GM21381 (cell line): ENCODE measurements around the gene PKN3.
"Not testable (repeated sequence)": the region's sequence is repeated elsewhere in the genome, so short reads cannot be mapped to it uniquely, and the experiment has no call there.

Experiments
- ATAC-seq: cut with Tn5 transposase; IDR thresholded peaks from one replicate; pipeline ENCODE4 v1.9.1; 2021; ENCODE audit warnings: mild to moderate bottlenecking, moderate library complexity; ENCODE audit not compliant: unreplicated experiment

PKN3 gene

DNA sequence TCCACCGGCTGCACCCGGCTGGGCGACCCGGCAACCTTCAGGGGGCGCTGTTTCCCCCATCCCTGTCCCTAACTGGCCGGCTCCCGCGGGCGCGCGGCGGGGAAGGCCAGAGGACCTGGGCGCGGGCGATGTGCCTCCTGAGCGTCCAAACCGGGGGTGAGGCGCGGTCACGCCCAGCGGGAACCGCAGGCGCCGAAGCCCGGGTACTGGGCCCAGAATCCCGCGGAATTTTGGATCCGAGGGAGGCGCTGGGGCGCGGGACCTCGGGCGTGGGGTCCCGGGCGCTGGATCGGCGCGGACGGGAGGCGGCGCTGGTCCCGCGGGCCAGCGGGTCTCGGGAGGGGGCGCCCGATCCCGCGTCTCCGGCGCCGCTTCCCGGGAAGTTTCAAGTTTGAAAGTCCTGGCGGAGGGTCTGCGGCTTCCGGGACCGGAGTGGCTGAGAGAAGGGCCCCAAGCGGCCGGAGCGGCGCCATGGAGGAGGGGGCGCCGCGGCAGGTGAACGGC lies at the start of gene PKN3:
Gene PKN3 (plus strand): TSS at position 59 of the 504 bp plus-strand sequence. CDS start 413 bp downstream, at position 472.
- peak; percentile 71 for ATAC-seq

DNA sequence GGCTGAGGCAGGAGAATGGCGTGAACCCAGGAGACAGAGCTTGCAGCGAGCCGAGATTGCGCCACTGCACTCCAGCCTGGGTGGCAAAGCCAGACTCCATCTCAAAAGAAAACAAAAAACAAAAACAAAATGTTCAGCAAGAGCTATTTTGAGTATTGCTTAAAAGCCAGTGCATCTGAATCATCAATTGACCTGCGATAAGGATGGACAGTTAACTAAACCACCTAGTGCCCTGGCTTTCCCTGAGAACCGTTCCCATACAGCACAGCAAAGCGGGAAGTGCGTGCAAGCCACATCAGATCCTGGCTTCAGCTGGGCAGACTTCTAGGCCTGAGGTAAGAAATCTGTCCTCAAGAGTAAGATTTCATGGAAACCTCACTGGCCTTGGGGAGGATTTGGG lies 48.4 kb upstream of the PKN3 start:
- no peak for ATAC-seq

DNA sequence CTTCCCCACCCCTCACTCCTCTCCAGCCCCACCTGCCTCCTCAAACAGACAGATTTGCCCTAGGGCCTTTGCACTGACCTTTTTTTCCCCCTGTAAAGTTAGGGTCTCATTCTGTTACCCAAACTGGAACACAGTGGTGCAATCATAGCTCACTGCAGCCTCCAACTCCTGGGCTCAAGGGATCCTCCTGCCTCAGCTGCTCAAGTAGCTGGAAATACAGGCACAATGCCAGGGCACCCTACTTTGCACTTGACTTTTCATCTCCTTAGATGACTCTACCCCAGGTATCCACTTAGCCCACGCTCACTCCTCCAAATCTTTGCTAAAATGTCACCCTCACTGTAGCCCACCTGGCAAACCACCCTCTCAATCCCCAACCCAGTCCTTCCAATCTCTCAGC lies 47.8 kb upstream of the PKN3 start:
- no peak for ATAC-seq

DNA sequence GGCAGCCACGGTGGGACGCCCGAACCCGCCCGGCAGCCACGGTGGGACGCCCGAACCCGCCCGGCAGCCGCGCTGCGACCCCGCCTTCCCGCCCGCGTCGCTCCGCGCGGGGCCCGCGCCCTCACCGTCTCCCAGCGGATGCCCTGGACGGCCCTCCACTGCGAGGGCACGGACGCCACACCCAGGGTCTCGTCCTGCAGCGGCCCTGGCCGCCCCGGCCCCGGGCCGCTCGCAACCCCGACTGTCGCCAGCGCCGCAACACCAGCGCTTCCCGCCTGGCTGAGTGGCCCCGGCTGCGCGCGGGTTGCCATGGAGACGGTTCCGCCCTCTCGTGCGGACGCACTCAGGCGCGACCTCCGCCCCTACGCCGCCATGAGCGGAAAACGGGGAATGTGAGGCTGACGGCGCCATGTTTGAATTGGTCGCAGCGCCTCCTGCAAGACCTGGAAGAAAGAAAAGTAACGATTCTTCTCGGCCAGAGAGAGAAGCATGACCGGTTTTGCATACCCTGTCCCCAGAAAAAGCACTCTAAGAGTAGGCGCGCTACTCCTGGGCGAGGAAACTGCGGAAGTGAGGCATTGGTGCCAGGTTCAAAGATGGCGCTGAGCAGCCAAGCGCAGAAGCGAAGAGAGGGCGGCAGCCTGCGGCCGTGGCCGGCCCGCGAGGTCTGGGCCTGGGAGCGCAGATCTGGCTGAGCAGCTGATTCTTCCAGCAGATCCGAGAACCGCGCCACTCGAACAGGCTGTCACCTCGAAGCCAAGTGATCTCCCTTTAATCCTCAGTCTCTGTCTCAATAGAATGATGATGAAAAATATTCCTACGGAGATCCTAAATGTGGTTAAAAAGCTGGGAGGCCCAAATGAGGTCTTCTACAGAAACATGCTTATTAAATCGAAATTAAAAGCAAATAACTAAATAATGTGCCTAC lies 45.6 kb upstream of the PKN3 start, which contains the start of gene DYNC2I2:
Gene DYNC2I2 (minus strand): TSS at position 432 of the 928 bp plus-strand sequence. CDS start 121 bp downstream, at position 311.
- peak; percentile 78 for ATAC-seq

DNA sequence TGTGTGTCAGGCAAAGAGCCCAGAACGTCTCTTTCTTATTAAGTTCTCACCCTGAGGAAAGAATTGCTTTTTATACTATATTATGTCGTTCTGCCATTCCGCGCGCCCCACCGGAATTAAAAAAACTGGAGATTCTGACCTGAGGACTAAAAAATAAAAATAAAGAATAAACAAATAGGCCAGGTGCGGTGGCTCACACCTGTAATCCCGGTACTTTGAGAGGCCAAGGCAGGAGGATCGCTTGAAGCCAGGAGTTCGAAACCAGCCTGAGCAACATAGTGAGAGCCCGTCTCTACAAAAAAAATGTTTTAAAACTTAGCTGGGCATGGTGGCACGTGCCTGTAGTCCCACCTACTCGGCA lies 45.0 kb upstream of the PKN3 start:
- ATAC-seq: no peak

DNA sequence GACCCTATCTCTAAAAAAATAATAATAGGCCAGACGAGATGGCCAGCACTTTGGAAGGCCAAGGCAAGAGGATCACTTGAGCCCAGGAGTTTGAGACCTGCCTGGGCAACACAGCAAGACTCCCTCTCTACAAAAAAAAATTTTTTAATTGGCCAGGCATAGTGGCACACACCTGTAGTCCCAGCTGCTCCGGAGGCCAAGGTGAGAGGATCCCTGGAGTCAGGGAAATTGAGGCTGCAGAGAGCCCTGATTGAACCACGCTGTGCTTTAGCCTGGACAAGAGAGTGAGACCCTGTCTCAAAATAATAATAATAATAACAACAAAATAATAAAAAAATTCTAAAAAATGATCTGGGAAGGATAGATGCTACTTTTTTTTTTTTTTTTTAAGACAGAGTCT lies 44.5 kb upstream of the PKN3 start:
- no peak for ATAC-seq

DNA sequence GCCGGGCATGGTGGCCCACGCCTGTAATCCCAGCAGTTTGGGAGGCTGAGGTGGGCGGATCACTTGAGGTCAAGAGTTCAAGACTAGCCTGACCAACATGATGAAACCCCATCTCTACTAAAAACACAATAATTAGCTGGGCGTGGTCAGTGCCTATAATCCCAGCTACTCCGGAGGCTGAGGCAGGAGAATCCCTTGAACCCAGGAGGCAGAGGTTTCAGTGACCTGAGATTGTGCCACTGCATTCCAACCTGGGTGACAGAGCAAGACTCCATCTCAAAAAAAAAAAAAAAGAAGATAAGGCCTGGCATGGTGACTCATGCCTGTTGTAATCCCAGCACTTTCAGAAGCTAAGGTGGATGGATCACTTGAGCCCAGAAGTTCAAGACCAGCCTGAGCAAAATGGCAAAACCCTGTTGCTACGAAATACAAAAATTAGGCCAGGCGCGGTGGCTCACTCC lies 35.8 kb upstream of the PKN3 start:
- not testable (repeated sequence) for ATAC-seq

DNA sequence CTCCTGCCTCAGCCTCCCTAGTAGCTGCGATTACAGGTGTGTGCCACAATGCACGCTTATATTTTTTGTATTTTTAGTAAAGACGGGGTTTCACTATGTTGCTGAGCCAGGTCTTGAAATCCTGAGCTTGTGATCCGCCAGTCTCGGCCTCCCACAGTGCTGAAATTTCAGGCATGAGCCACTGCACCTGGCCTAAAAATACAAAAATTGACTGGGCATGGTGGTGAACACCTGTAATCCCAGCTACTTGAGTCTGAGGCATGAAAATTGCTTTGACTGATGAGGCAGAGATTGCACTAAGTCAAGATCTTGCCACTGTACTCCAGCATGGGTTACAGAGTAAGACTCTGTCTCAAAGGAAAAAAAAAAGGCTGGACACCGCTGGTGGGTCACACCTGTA lies 32.5 kb upstream of the PKN3 start:
- no peak for ATAC-seq

DNA sequence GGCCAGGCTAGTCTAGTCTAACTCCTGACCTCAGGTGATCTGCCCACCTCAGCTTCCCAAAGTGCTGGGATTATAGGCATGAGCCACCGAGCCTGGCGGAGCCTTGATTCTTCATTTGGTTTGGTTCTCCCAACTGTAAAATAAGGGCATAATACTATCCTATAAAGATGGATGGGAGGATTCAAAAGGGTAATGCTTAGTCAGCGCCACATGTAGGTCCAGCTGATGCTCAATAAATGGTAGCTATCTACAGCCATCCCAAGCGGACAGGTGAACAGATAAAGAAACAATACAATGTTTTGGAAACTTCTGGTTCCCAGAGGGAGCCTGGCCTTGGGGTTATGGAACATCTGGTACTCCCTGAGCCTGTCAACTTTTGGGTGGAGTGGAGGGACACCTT lies 26.9 kb upstream of the PKN3 start:
- ATAC-seq: no peak

DNA sequence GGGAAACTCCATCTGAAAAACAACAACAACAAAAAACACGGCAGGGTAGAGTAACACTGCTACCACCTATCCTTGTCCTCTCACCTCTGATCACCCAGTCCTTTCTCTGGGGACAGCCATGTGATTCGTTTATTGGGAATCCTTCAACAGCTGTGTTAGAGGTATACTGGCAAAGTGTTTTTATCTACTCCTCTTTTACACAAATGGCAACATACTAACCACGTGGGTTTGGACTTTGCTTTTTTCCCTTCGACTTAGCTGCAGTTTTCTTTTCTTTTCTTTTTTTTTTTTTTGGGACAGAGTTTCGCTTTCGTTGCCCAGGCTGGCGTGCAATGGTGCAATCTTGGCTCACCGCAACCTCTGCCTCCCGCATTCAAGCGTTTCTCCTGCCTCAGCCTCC lies 24.5 kb upstream of the PKN3 start:
- ATAC-seq: no peak

DNA sequence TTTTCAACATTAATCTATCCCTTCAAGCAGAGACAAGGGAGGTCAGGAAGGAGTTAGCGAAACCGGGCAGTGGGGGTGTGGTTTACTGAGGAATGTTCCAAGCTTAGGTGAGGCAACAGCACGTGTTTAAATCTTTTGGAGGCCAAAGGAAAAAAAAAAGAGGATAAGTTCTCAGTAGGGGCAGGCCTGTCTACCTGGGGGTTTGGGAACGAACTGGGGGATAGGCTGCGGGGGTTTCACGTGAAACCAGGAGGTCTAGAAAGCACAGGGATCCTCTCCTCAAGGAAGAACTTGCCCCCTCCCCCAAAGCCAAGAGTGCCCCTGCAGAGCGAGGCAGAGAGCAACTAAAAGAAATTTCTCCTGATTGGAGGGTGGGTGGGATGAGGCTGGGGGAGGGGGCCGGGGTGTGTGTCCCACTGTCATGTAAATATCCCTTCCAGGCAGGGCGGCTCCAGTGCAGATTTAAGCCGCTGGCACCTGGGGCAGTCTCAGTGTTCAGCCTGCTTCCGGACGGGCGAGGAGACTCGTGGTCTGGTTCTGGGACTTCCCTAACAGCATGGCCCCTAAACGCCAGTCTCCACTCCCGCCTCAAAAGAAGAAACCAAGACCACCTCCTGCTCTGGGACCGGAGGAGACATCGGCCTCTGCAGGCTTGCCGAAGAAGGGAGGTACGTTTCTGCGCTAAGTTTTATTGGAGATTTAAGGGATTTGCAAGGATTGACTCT lies 18.8 kb upstream of the PKN3 start:
- ATAC-seq: no peak

DNA sequence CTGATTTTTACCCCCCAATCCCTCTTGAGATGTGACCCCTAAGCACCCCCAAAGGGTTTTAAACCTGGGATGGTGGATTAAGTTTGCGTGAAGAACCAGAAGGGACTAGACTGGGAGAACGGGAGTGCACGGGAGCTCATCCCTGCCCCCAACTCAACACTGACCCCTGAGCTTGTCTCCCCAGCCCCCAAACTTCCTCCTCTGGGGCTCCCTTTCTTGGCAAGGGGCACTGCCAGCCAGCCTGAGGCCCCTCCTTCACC lies 18.3 kb upstream of the PKN3 start:
- ATAC-seq: peak; percentile 1

DNA sequence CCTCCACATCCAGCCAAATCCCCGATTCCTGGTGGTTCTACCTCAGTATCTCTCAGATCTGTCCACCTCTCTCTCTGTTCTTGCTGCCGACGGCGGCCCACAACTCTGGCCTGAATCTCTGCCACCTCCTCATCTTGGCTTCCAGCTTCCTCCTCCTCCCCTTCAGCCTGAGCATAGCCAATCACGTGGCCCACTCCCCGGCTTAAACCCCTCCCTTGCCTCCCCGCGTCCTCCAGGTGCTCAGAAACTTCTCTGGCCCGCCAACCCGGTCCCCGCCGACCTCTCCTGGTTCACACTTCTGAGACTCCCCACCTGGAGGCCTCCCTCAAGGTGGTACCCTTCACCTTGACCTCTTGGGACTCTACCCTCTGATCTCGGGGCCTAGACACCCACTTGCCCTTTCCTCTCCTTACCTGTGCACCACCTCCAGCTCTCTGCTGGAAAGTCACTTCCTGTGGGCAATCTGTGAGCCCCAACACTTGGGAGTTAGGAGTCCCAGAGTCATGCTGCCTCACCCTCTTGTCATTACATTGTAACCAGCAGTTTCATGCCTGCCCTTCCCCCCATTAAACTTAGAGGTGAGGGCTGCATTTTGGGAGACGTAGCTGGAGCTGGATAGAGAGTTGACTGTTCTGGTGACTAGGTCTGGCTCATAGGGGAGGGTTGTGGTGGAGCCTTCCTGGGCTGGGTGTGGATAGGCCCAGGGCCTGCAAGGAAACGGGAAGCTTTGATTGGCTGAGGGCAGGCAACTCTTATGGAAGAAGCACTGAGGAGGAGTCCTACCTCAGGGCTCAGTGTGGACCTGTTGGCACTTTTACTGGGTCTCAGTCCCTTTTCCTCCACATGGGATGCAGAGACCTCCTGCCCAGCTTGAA lies 17.7 kb upstream of the PKN3 start:
- ATAC-seq: peak; percentile 33

DNA sequence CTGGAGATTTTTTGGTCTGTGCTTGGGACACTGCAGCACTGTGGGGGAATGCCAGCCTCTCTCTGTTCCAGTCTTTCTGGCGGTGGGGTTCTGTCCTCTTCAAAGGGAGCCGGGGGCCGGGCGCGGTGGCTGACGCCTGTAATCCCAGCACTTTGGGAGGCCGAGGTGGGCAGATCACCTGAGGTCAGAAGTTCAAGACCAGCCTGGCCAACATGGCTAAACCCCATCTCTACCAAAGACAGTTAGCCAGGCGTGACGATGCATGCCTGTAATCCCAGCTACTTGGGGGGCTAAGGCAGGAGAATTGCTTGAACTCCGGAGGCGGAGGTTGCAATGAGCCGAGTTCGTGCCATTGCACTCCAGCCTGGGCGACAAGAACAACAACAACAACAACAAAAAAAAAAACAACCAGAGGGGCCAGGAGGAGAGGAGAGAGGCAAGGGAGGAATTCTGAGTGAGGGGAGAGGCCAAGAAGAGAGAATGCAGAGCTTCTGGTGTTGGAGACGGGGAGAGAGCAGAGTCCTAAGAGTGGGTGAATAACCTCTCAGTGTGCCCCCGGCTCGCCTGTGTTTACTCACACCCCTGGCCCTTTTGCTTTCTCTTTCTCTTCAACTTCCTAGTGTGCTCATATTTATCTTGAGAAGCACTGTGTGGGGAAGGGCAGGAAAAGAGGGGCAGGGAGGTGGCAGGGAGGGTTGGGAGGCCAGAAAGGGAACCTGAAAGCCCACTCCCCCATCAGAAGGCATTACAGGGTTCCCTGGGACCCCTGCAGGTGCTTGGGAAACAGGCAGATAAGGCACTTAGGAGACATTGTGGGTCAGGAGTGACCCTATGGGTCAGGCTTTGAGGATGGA lies 16.4 kb upstream of the PKN3 start:
- ATAC-seq: no peak

DNA sequence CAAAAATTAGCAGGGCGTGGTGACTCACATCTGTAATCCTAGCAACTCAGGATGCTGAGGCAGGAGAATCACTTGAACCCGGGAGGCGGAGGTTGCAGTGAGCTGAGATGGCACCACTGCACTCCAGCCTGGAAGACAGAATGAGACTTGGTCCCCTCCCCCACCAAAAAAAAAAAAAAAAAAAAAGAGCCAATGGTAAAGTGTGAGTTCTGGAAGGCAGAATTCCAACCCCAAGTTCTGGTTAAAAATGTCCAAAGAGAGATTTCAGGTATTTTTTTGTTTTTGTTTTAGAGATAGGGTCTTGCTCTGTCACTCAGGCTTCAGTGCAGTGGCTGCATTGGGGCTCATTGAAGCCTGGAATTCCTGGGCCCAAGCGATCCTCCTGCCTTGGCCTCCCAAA lies 14.8 kb upstream of the PKN3 start:
- no peak for ATAC-seq

DNA sequence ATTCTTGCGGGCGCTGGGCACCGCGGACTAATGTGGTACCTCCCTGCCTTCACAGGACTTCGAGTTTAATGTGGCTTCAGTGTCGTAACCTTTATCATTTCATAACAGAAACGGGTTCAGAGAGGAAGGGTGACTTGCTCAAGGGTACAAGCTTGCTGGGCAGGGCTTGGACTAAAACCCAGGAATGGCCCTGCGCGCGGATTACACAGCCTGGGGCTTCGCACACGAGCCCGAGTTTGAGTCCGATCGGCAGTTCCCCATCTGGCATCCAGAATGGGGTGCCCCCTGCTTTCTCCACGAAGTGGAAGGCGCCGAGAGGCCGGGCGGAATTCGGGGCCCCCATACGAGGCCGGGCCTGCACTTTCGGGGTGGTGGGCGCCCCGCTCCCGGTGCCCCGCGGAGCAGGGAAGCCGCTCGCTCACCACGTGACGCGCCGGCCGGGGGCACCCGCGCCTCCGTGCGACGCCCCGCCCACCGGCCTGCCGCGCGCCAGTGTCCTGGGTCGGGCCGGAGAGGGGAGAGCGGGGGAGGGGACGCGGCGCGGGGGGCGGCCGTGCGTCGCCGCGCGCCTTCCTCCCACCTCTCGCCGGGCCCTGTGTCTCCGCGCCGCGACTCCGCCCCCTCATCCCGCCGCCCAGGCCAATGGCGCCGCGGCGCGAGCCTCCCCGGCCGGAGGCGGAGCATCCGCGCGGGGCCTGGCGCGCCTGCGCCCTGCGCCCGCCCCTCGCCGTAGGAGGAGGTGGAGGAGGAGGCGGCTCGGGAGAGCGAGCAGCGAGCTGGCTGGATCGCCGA lies 13.6 kb upstream of the PKN3 start, which contains the start of gene SET:
Gene SET (plus strand): TSS at position 722 of the 792 bp plus-strand sequence. CDS start 361 bp downstream, outside the sequence.
- peak; percentile 67 for ATAC-seq

DNA sequence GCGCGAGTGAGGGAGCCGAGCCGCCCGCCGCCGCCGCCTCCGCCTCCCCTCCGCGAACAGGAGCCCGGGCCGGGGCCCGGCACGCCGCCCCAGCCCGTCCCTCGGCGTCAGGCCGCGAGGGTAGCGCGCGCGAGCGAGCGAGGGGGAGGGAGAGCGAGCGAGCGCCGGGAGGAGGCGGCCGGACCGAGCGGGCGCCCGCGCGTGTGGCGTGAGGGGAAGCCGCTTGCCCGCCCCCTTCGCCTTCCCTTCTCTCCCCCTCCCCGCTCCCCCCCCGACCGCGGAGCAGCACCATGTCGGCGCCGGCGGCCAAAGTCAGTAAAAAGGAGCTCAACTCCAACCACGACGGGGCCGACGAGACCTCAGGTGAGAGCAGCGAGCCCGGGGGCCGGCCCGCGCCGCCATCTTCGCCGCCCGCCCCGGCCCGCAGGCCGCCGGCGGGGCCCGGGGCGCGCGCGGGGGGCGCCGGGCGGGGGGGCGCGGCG lies 13.0 kb upstream of the PKN3 start:
- ATAC-seq: peak; percentile 0

DNA sequence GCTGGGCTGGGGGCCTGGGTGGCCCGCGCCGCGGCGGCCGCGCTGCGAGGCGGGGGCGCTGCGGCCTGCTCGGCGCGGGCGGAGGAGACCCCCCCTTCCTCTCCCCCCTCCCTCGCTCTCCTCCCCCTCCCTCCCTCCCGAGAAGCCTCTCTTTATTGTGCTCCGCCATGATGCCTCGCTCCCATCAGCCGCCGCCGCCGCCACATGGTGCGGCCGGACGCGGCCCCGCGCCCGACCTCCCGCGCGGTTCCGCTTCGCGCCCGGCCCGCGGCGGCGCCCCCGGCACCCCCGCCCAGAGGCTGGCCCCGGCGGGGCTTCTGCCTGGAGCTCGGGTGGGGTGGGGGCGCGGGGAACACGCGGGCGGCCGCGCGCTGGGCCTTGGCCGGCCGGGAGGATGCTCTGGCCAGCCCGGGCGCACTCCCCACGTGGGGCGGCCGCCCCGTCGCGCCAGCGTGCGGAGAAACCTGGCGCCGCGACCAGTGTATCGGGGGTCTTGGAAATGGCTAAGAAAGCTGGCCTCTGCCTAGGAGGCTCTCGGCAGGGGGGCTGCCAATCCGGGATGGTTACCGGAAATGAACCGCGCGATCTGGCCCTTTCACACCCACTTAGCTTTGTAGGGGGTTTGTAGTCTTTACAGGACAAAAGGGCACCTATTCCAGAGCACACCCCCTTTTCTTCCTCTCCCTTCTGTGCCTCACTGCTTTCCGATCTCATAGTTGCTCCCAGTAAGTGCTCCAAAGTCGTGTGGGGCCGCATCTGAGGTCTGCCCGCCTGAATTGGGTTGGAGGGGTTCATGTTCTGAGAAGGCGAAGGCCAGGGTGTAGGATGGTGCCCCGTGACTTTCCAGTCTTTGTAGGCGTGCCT lies 12.3 kb upstream of the PKN3 start:
- no peak for ATAC-seq
